Measurements from ENCODE around the gene HOXB3.

GRCh38 chr17:48593126-48593829, 3.2 kb upstream of the HOXB3 start, which contains the start of gene HOXB5:
- no peak for TF ChIP-seq POLR2A (IDR thresholded peaks at IDR 0.05)
- TF ChIP-seq CTCF (IDR thresholded peaks at IDR 0.05 in 4 of 5, conservative IDR thresholded peaks at IDR 0.05 in 1 of 5), result no peak

Measured in gastrocnemius medialis (tissue), 4 donors.